H9 (cell line): ENCODE measurements around the gene PEX7. TPM values are rescaled to one million over a fixed set of nuclear protein-coding genes. Genes with fewer than 3 reads are reported as not detected.

ENCODE experiments used
- DNase-seq: peaks from one replicate; pipeline ENCODE4 v3.0.0-alpha.2; 2017
- H2AFZ ChIP-seq: one replicate; pipeline ENCODE4 v1.6.1; 2013; ENCODE audit warnings: mild to moderate bottlenecking, low read length, control low read depth, moderate library complexity
- H2AK5ac ChIP-seq: 2 replicates; pipeline ENCODE4 v1.6.1; 2013; ENCODE audit warnings: low read length, control low read depth, mixed read lengths; ENCODE audit not compliant: insufficient read length
- H2BK120ac ChIP-seq: one replicate; pipeline ENCODE4 v1.6.1; 2013; ENCODE audit warnings: low read depth, mild to moderate bottlenecking, low read length, control low read depth, inconsistent platforms; ENCODE audit not compliant: poor library complexity, severe bottlenecking
- H2BK12ac ChIP-seq: 2 replicates; pipeline ENCODE4 v1.6.1; 2013; ENCODE audit warnings: low read length, control low read depth, mixed read lengths, low read depth; ENCODE audit not compliant: insufficient read length
- H2BK15ac ChIP-seq: 2 replicates; pipeline ENCODE4 v1.6.1; 2013; ENCODE audit warnings: low read depth, low read length, control low read depth
- H2BK20ac ChIP-seq: one replicate; pipeline ENCODE4 v1.6.1; 2013; ENCODE audit warnings: low read depth, mild to moderate bottlenecking, low read length, control low read depth, inconsistent platforms; ENCODE audit not compliant: poor library complexity, severe bottlenecking
- H2BK5ac ChIP-seq: 2 replicates; pipeline ENCODE4 v1.6.1; 2013; ENCODE audit warnings: low read length, control low read depth, mixed read lengths; ENCODE audit not compliant: insufficient read length
- H3K14ac ChIP-seq: 2 replicates; pipeline ENCODE4 v1.6.1; 2013; ENCODE audit warnings: low read length, control low read depth; ENCODE audit not compliant: insufficient read depth
- H3K18ac ChIP-seq: 2 replicates; pipeline ENCODE4 v1.6.1; 2013; ENCODE audit warnings: low read depth, mild to moderate bottlenecking, mixed read lengths, low read length, control low read depth; ENCODE audit not compliant: insufficient read length
- H3K23ac ChIP-seq: 2 replicates; pipeline ENCODE4 v1.6.1; 2013; ENCODE audit warnings: low read length, control low read depth, mixed read lengths, low read depth; ENCODE audit not compliant: insufficient read length
- H3K23me2 ChIP-seq: 2 replicates; pipeline ENCODE4 v1.6.1; 2013; ENCODE audit warnings: low read depth, mild to moderate bottlenecking, mixed read lengths, low read length, control low read depth; ENCODE audit not compliant: insufficient read length, poor library complexity, severe bottlenecking
- H3K27ac ChIP-seq: 2 replicates; pipeline ENCODE4 v1.5.1; 2013; ENCODE audit warnings: low read length, control low read depth, mixed read lengths, low read depth; ENCODE audit not compliant: insufficient read length
- H3K27me3 ChIP-seq: 2 replicates; pipeline ENCODE4 v1.6.1; 2013; ENCODE audit warnings: low read length, control low read depth, inconsistent platforms; ENCODE audit not compliant: insufficient read depth
- H3K4ac ChIP-seq: 2 replicates; pipeline ENCODE4 v1.6.1; 2013; ENCODE audit warnings: low read depth, mild to moderate bottlenecking, control low read depth, inconsistent platforms, low read length, moderate library complexity
- H3K4me1 ChIP-seq: 2 replicates; pipeline ENCODE4 v1.6.1; 2013; ENCODE audit warnings: low read length, control low read depth, inconsistent platforms; ENCODE audit not compliant: insufficient read depth
- H3K4me2 ChIP-seq: 2 replicates; pipeline ENCODE4 v1.6.1; 2013; ENCODE audit warnings: low read length, control low read depth, mixed read lengths; ENCODE audit not compliant: insufficient read length, insufficient read depth
- H3K56ac ChIP-seq: 2 replicates; pipeline ENCODE4 v1.6.1; 2013; ENCODE audit warnings: low read depth, mild to moderate bottlenecking, mixed read lengths, low read length, control low read depth; ENCODE audit not compliant: insufficient read length
- H3K79me1 ChIP-seq: 2 replicates; pipeline ENCODE4 v1.6.1; 2013; ENCODE audit warnings: low read depth, mild to moderate bottlenecking, moderate library complexity, low read length, control low read depth, inconsistent platforms; ENCODE audit not compliant: insufficient read depth, poor library complexity, severe bottlenecking
- H3K79me2 ChIP-seq: 2 replicates; pipeline ENCODE4 v1.6.1; 2013; ENCODE audit warnings: low read length, control low read depth, inconsistent platforms; ENCODE audit not compliant: insufficient read depth
- H3K9ac ChIP-seq: 2 replicates; pipeline ENCODE4 v1.6.1; 2013; ENCODE audit warnings: low read length, control low read depth, mixed read lengths; ENCODE audit not compliant: insufficient read length; ENCODE audit errors: extremely low read depth
- H3K9me3 ChIP-seq: one replicate; pipeline ENCODE4 v1.6.1; 2013; ENCODE audit warnings: low read depth, low read length, inconsistent platforms; ENCODE audit not compliant: control insufficient read depth
- H3T11ph ChIP-seq: one replicate; pipeline ENCODE4 v1.6.1; 2013; ENCODE audit warnings: mild to moderate bottlenecking, low read length, control low read depth, inconsistent platforms
- H4K20me1 ChIP-seq: one replicate; pipeline ENCODE4 v1.6.1; 2013; ENCODE audit not compliant: control insufficient read depth, insufficient read length, insufficient read depth
- H4K5ac ChIP-seq: 2 replicates; pipeline ENCODE4 v1.6.1; 2013; ENCODE audit warnings: low read depth, mild to moderate bottlenecking, mixed read lengths, low read length, control low read depth; ENCODE audit not compliant: insufficient read length
- H4K8ac ChIP-seq: replicated peaks from 2 replicates; pipeline ENCODE4 v1.6.1; 2013; ENCODE audit warnings: low read length, control low read depth, mixed read lengths, low read depth; ENCODE audit not compliant: insufficient read length
- H4K91ac ChIP-seq: 2 replicates; pipeline ENCODE4 v1.6.1; 2013; ENCODE audit warnings: low read depth, mild to moderate bottlenecking, moderate library complexity, mixed read lengths, low read length, control low read depth; ENCODE audit not compliant: insufficient read length
- H3K27ac Mint-ChIP-seq, 3 experiments: 2 replicates in 2 of 3; 3 replicates in 1 of 3; pipeline ENCODE4 v1.8.0; 2020 to 2021; ENCODE audit warnings: mixed read lengths in 3 of 3, mild to moderate bottlenecking in 1 of 3, moderate library complexity in 1 of 3
- H3K27me3 Mint-ChIP-seq: 2 replicates; pipeline ENCODE4 v1.8.0; 2021; ENCODE audit warnings: low read depth, mild to moderate bottlenecking, moderate library complexity, mixed read lengths
- H3K36me3 Mint-ChIP-seq, 3 experiments: 2 replicates in 2 of 3; 3 replicates in 1 of 3; pipeline ENCODE4 v1.8.0; 2020 to 2021; ENCODE audit warnings: low read depth in 3 of 3, mixed read lengths in 3 of 3; ENCODE audit not compliant: insufficient read depth in 1 of 3
- H3K4me1 Mint-ChIP-seq, 2 experiments: 2 replicates each; pipeline ENCODE4 v1.8.0; 2020; ENCODE audit warnings: mixed read lengths in 2 of 2
- H3K4me3 Mint-ChIP-seq, 2 experiments: 2 replicates in 1 of 2; 3 replicates in 1 of 2; pipeline ENCODE4 v1.8.0; 2020 to 2021; ENCODE audit warnings: mild to moderate bottlenecking in 2 of 2, mixed read lengths in 2 of 2, moderate library complexity in 1 of 2
- H3K9me3 Mint-ChIP-seq, 2 experiments: 2 replicates in 1 of 2; 3 replicates in 1 of 2; pipeline ENCODE4 v1.8.0; 2020; ENCODE audit warnings: mild to moderate bottlenecking in 2 of 2, mixed read lengths in 2 of 2, moderate library complexity in 1 of 2
- WGBS: extraction: QIAGEN DNeasy Blood & Tissue Kit; methylation state at CpG from one replicate; pipeline ENCODE4 v1.1.7; 2013; ENCODE audit warnings: missing lambda C conversion rate, low lambda C conversion rate, mixed read lengths; ENCODE audit not compliant: insufficient read length; ENCODE audit errors: extremely low coverage; 5-methylcytosine and 5-hydroxymethylcytosine counted together
- total RNA-seq: library from RNA; stranded (reverse); gene quantifications from 2 replicates; pipeline ENCODE4 v1.2.1, GENCODE V29; 2021
- TF ChIP-seq, protein P1 (sequence below): fragments of 200-600 bp; sonication (generic); conservative IDR thresholded peaks from 3 replicates; pipeline ENCODE4 v1.8.0; 2021; ENCODE audit warnings: antibody characterized with exemption, mild to moderate bottlenecking

PEX7 gene
- total RNA-seq, 1 experiment from 2014 or later = 8.4 TPM

DNA sequence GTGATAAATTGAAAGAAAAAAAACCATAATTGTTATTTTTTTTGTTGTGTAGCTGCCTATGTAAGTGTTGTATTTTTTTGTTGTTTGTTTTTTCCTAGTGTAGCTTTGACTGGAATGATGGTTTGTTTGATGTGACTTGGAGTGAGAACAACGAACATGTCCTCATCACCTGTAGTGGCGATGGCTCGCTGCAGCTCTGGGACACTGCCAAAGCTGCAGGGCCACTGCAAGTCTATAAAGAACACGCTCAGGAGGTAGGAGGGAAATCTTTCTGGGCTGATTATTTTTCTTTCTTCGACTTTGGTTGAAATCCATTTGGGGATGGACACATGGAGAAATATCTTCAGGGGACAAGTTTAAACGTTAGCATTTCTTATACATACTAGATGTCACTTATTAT is 3.8 kb downstream of the PEX7 start:
- TF ChIP-seq, protein P1, sequence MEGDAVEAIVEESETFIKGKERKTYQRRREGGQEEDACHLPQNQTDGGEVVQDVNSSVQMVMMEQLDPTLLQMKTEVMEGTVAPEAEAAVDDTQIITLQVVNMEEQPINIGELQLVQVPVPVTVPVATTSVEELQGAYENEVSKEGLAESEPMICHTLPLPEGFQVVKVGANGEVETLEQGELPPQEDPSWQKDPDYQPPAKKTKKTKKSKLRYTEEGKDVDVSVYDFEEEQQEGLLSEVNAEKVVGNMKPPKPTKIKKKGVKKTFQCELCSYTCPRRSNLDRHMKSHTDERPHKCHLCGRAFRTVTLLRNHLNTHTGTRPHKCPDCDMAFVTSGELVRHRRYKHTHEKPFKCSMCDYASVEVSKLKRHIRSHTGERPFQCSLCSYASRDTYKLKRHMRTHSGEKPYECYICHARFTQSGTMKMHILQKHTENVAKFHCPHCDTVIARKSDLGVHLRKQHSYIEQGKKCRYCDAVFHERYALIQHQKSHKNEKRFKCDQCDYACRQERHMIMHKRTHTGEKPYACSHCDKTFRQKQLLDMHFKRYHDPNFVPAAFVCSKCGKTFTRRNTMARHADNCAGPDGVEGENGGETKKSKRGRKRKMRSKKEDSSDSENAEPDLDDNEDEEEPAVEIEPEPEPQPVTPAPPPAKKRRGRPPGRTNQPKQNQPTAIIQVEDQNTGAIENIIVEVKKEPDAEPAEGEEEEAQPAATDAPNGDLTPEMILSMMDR = no peak
- no peak overlapping the region for H3K56ac ChIP-seq
- H2AFZ ChIP-seq = no peak overlapping the region
- H2BK15ac ChIP-seq = no peak overlapping the region
- no peak overlapping the region for H4K8ac ChIP-seq
- H4K20me1 ChIP-seq = no peaks in the 10 kb centered on the region
- no peaks in the 10 kb centered on the region for H3K79me2 ChIP-seq
- H3K23ac ChIP-seq = no peak overlapping the region
- H2BK120ac ChIP-seq = no peak overlapping the region
- H3K4me3 Mint-ChIP-seq = no peak overlapping the region
- no peaks in the 10 kb centered on the region for H3K27me3 Mint-ChIP-seq
- no peak overlapping the region for H3T11ph ChIP-seq
- no peak overlapping the region for H2BK12ac ChIP-seq
- H3K4me1 Mint-ChIP-seq = peaks cover 8 to 17% of the 10 kb centered on the region in 2 experiments
- peaks cover 5% of the 10 kb centered on the region for H3K23me2 ChIP-seq
- no peak overlapping the region for H3K27ac ChIP-seq
- H3K4me2 ChIP-seq = no peak overlapping the region
- no peak overlapping the region for H4K5ac ChIP-seq
- no peak overlapping the region for H3K9ac ChIP-seq
- H3K36me3 Mint-ChIP-seq = peaks cover 50 to 71% (median 54%) of the 10 kb centered on the region in 3 experiments
- H3K14ac ChIP-seq = no peak overlapping the region
- no CpG with 5 or more reads among the region's 6 CpGs for WGBS
- H2AK5ac ChIP-seq = no peak overlapping the region
- no peak overlapping the region for H3K27ac Mint-ChIP-seq
- peaks cover under 1% of the 10 kb centered on the region for H3K9me3 ChIP-seq
- no peaks in the 10 kb centered on the region; the same call in 1 of the 2 replicates for H3K4me1 ChIP-seq
- no peak overlapping the region for H2BK5ac ChIP-seq
- no peaks in the 10 kb centered on the region for H3K27me3 ChIP-seq
- H4K91ac ChIP-seq = no peak overlapping the region
- no peak overlapping the region for H2BK20ac ChIP-seq
- no peaks in the 10 kb centered on the region for H3K79me1 ChIP-seq
- no peak for DNase-seq
- peaks cover 9 to 16% of the 10 kb centered on the region in 2 experiments for H3K9me3 Mint-ChIP-seq
- no peak overlapping the region for H3K4ac ChIP-seq
- no peak overlapping the region for H3K18ac ChIP-seq
